OCI-LY3 (cell line): ENCODE measurements around the gene PHACTR2.
"Not testable (repeated sequence)": the region's sequence is repeated elsewhere in the genome, so short reads cannot be mapped to it uniquely, and the experiment has no call there.

ENCODE experiments used
- H2AFZ ChIP-seq: fragments of 200-600, 300-600 bp; shearing (Covaris generic); 2 replicates; pipeline ENCODE4 v1.6.0; 2014; ENCODE audit warnings: antibody characterized with exemption, low read depth, low read length
- H3K27ac ChIP-seq: fragments of 200-600, 300-600 bp; sonication (generic); 2 replicates; pipeline ENCODE4 v1.5.1; 2014; ENCODE audit warnings: mild to moderate bottlenecking, low read length, moderate library complexity, mixed read lengths
- H3K27me3 ChIP-seq: fragments of 200-600, 300-600 bp; sonication (generic); 2 replicates; pipeline ENCODE4 v1.6.1; 2014; ENCODE audit warnings: low read depth, low read length, mixed read lengths
- H3K36me3 ChIP-seq: fragments of 200-600, 300-600 bp; sonication (generic); replicated peaks from 2 replicates; pipeline ENCODE3; 2014; ENCODE audit warnings: low read depth, low read length, mixed read lengths
- H3K4me1 ChIP-seq: fragments of 300-600, 200-600 bp; sonication (generic); 2 replicates; pipeline ENCODE4 v1.6.1; 2014; ENCODE audit warnings: low read length, mixed read lengths
- H3K4me2 ChIP-seq: fragments of 200-600, 300-600 bp; sonication (generic); 2 replicates; pipeline ENCODE4 v1.6.1; 2014; ENCODE audit warnings: low read length, mixed read lengths
- H3K4me3 ChIP-seq: fragments of 300-600, 200-600 bp; sonication (generic); 2 replicates; pipeline ENCODE4 v1.5.1; 2014; ENCODE audit warnings: antibody characterized with exemption, mild to moderate bottlenecking, low read length, moderate library complexity
- H3K79me2 ChIP-seq: fragments of 300-600, 200-600 bp; shearing (Covaris generic); 2 replicates; pipeline ENCODE4 v1.6.1; 2014; ENCODE audit warnings: mild to moderate bottlenecking, low read length, mixed read lengths
- H3K9ac ChIP-seq: fragments of 300-600, 200-600 bp; shearing (Covaris generic); 2 replicates; pipeline ENCODE4 v1.6.0; 2014; ENCODE audit warnings: mild to moderate bottlenecking, low read length, moderate library complexity
- H3K9me3 ChIP-seq: fragments of 200-600, 300-600 bp; shearing (Covaris generic); 2 replicates; pipeline ENCODE4 v1.6.1; 2014; ENCODE audit warnings: low read length, mixed read lengths; ENCODE audit not compliant: insufficient read depth
- H4K20me1 ChIP-seq: fragments of 200-600, 300-600 bp; sonication (generic); 2 replicates; pipeline ENCODE4 v1.6.1; 2016; ENCODE audit warnings: low read length, mixed read lengths; ENCODE audit not compliant: insufficient read depth
- CTCF ChIP-seq: fragments of 200-600, 300-600 bp; sonication (generic); IDR thresholded peaks from 2 replicates; pipeline ENCODE4 v1.5.1; 2014; ENCODE audit warnings: antibody characterized with exemption, low read length, low read depth
- EZH2phosphoT487 ChIP-seq: fragments of 200-600 bp; shearing (Covaris generic); IDR thresholded peaks from 2 replicates; pipeline ENCODE4 v1.6.1; 2018; ENCODE audit warnings: antibody characterized with exemption, mixed run types, low read depth

The PHACTR2 gene

GRCh38 chr6:143783077-143783476 lies 105.3 kb downstream of the PHACTR2 start:
- H2AFZ ChIP-seq, result no peak overlapping the region
- peaks cover 9% of the 10 kb centered on the region for H3K36me3 ChIP-seq
- no peak overlapping the region for H3K4me3 ChIP-seq
- H3K4me1 ChIP-seq, result no peaks in the 10 kb centered on the region
- no peak overlapping the region for H3K27ac ChIP-seq
- no peak overlapping the region for H3K4me2 ChIP-seq
- no peaks in the 10 kb centered on the region for H3K79me2 ChIP-seq
- no peaks in the 10 kb centered on the region for H4K20me1 ChIP-seq
- H3K9me3 ChIP-seq, result no peaks in the 10 kb centered on the region
- no peak for TF ChIP-seq EZH2phosphoT487
- TF ChIP-seq CTCF, result no peak
- H3K27me3 ChIP-seq, result no peaks in the 10 kb centered on the region
- no peak overlapping the region for H3K9ac ChIP-seq

- H3K4me1 ChIP-seq, result no peaks in the 10 kb centered on the region
- no peak for TF ChIP-seq CTCF
- TF ChIP-seq EZH2phosphoT487, result no peak
- H2AFZ ChIP-seq, result no peak overlapping the region
- H4K20me1 ChIP-seq, result no peaks in the 10 kb centered on the region
- H3K9me3 ChIP-seq, result no peaks in the 10 kb centered on the region
- no peak overlapping the region for H3K4me2 ChIP-seq
- H3K36me3 ChIP-seq, result peaks cover 9% of the 10 kb centered on the region
- no peaks in the 10 kb centered on the region for H3K79me2 ChIP-seq
- no peaks in the 10 kb centered on the region for H3K27me3 ChIP-seq
- no peak overlapping the region for H3K9ac ChIP-seq
- no peak overlapping the region for H3K4me3 ChIP-seq
- no peak overlapping the region for H3K27ac ChIP-seq
Measured at GRCh38 chr6:143784316-143784715, 106.6 kb downstream of the PHACTR2 start.

- H3K9ac ChIP-seq, H3K9me3 ChIP-seq, H2AFZ ChIP-seq, H4K20me1 ChIP-seq, H3K4me3 ChIP-seq, H3K79me2 ChIP-seq, H3K27me3 ChIP-seq, H3K4me2 ChIP-seq, H3K4me1 ChIP-seq, H3K27ac ChIP-seq: not testable (repeated sequence)
- H3K36me3 ChIP-seq, result peaks cover 11% of the 10 kb centered on the region
Measured at GRCh38 chr6:143786371-143786770, 108.6 kb downstream of the PHACTR2 start.

- TF ChIP-seq EZH2phosphoT487, result no peak
- TF ChIP-seq CTCF, result no peak
- H2AFZ ChIP-seq, result no peak overlapping the region
- H3K9me3 ChIP-seq, result no peaks in the 10 kb centered on the region; the same call in 1 of the 2 replicates
- no peak overlapping the region for H3K4me2 ChIP-seq
- H3K4me3 ChIP-seq, result no peak overlapping the region
- H3K4me1 ChIP-seq, result no peaks in the 10 kb centered on the region
- H3K36me3 ChIP-seq, result peaks cover 14% of the 10 kb centered on the region
- H4K20me1 ChIP-seq, result no peaks in the 10 kb centered on the region
- no peak overlapping the region for H3K27ac ChIP-seq
- no peaks in the 10 kb centered on the region for H3K79me2 ChIP-seq
- no peaks in the 10 kb centered on the region for H3K27me3 ChIP-seq
- H3K9ac ChIP-seq, result no peak overlapping the region
Measured at GRCh38 chr6:143792402-143793279, 114.9 kb downstream of the PHACTR2 start.
